PC-3 (cell line): Measurements from ENCODE around the gene SERPING1.

Source experiments
- CTCF ChIP-seq: fragments of 300-600 bp; sonication (generic); conservative IDR thresholded peaks from 2 replicates; pipeline ENCODE4 v1.5.1; 2017; ENCODE audit warnings: antibody characterized with exemption, low read depth, mild to moderate bottlenecking, low read length
- EZH2 ChIP-seq: fragments of 300-600 bp; sonication (generic); IDR thresholded peaks from one replicate; pipeline ENCODE4 v1.6.1; 2017; ENCODE audit warnings: antibody characterized with exemption, mild to moderate bottlenecking, low read length; ENCODE audit not compliant: unreplicated experiment
- EZH2phosphoT487 ChIP-seq: fragments of 300-600 bp; sonication (generic); IDR thresholded peaks from 2 replicates; pipeline ENCODE4 v1.6.1; 2018; ENCODE audit warnings: mild to moderate bottlenecking, antibody characterized with exemption, low read length, borderline replicate concordance

GRCh38 chr11:57599381-57599780, 1.9 kb downstream of the SERPING1 start:
- no peak for TF ChIP-seq CTCF
- no peak for TF ChIP-seq EZH2
- TF ChIP-seq EZH2phosphoT487: no peak
